Globus pallidus (tissue), 1 donor: Measurements from ENCODE around the gene IPO4.

Source experiments
- DNase-seq: peaks from one replicate; pipeline ENCODE4 v3.0.0-alpha.2; 2015; ENCODE audit warnings: low spot score

The IPO4 gene

DNA sequence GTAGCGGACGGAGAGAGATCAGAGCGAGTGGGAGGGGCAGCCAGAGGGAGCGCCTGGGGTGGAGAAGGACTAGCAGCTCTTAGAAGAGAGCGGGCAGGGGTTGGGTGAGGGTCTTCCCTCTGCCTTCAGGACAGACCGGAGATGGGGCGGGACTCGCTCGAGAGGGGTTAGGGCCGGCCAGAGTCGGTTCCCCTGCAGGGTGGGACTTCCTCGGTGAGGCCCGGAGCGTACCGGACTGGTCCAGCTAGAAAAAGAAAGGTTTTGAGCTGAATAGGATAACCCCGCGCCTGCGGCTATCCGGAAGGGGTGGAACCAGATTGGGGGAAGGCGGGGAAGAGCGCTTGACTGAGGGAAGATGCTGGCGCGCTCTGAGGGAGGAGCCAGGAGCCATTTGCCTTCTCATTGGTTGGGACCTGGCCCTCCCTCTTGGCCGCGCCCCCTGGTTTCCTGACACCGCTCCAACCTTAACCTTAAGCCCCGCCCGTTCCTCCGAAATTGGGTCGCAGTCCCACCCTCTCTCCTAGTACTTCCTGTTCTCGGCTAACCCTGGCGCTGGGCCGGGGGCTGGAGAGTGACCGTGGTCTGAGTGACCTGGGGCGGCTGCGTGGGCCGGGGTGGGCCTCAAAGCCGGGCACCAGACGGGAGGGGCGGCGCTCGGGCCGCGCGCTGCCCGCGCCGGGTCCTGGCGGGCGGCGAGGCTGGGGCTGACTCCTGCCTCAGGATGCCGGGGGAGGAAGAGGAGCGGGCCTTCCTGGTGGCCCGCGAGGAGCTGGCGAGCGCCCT is 41.4 kb downstream of the IPO4 start, which contains the start of gene RNF31:
Gene RNF31, plus strand, starts transcription at position 521 of the 783 bp plus-strand sequence. Its CDS starts 201 bp downstream, at position 722.
- DNase-seq: peak; percentile 99

GRCh38 chr14:24146453-24146977 is 42.1 kb downstream of the IPO4 start, which contains the start of gene PSME2:
PSME2 (minus strand) TSS chr14:24146610; CDS start chr14:24146581, 29 bp downstream.
- peak; percentile 88 for DNase-seq

DNA sequence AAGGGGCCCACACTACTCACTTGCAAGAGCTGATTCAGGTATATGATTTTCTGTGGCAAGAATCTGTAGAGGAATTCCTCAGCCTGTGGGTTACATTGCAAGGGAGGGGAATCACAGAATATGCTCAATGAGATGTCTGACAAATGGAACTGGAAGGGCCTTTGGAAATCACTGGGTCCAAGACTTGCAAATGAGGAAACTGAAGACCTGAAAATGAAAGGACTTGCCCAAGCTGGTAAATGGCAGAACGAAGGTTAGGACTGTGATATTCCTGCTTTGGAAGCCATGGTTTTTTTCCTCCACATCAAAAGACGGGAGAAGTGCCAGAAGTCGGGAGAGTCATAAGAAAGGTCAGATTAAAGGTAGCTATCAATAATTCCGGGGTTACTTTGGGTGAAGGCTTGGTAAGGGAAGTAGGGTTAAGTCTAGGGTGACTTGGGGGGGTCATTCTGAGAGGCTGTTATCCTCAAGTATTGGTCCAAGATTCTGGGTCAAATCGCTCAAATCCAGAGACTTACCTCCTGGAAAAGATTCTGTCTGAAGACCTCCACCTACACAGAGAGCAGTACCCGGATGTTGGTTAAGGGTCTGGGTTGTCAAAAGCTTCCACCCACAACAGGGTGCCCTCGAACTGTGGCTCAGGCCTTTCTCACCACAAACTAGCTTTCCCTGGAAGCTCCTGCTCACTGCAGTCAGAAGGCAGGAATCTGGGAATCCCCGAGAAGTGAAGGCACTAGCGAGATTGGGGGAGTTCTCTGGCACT is 42.7 kb downstream of the IPO4 start:
- DNase-seq: no peak

DNA sequence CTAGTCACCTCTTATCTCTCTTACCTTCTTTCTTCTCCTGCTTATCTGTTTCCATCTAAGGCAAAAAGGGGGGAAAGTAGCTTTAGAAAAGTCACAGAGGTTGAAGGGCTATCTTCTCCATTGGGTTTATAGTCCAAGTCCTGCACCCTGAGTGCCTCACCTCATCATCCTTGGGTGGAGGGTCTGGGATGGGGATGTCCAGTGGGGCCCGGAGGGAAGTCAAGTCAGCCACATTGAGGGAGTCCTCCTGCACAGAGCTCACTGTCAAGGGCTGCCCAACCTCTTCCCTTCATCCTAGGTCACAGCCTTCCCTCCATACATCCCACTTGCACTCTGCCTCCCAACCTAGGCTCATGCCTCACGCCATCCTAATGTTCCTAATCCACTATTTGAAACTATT is 43.4 kb downstream of the IPO4 start:
- no peak for DNase-seq

- no peak for DNase-seq
Observed at GRCh38 chr14:24144451-24144850, 44.2 kb downstream of the IPO4 start.

- DNase-seq: no peak
Observed at GRCh38 chr14:24143511-24143910, 45.1 kb downstream of the IPO4 start.

DNA sequence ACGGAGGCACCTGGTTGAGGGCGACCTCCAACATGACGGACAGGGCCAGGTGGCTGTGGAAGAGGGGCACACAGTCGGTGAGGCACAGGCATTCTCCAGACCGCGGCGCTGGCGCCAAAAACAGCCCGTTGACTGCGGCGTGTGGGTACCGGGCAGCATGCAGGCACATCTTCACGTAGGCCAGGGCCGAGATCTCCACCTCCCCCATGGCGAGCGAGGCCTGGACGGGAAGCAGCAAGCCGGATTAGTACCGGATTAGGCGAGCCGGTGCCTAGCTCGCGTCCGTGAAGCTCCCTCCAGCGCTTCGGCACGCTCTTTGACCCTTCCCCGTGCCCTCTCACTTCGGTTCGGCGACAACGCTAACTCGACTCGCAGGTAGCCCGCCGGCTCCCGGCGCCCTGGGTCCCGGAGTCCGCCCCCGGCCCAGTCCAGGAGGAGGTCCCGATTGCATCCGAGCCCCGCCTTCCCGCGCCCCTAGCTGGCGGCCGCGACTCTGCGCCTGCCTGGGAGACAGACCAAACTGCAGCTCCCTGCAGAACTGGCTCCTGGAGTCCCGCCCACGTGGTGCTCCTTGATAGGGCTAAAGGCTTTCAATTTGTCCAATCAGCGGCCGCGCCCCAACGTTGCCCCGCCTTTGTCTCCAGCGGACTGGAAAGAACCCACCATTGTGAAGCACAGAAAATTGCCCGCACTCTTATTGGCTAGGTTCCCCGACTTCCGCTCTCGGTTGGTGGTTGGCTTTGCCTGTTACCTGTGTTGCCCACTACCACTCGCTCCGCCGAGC is 47.3 kb downstream of the IPO4 start, which contains the start of gene EMC9:
Gene EMC9, minus strand, starts transcription at position 495 of the 784 bp plus-strand sequence. Its CDS starts 287 bp downstream, at position 208.
- DNase-seq: peak; percentile 99

GRCh38 chr14:24139272-24139934 is 49.2 kb downstream of the IPO4 start:
- no peak for DNase-seq

DNA sequence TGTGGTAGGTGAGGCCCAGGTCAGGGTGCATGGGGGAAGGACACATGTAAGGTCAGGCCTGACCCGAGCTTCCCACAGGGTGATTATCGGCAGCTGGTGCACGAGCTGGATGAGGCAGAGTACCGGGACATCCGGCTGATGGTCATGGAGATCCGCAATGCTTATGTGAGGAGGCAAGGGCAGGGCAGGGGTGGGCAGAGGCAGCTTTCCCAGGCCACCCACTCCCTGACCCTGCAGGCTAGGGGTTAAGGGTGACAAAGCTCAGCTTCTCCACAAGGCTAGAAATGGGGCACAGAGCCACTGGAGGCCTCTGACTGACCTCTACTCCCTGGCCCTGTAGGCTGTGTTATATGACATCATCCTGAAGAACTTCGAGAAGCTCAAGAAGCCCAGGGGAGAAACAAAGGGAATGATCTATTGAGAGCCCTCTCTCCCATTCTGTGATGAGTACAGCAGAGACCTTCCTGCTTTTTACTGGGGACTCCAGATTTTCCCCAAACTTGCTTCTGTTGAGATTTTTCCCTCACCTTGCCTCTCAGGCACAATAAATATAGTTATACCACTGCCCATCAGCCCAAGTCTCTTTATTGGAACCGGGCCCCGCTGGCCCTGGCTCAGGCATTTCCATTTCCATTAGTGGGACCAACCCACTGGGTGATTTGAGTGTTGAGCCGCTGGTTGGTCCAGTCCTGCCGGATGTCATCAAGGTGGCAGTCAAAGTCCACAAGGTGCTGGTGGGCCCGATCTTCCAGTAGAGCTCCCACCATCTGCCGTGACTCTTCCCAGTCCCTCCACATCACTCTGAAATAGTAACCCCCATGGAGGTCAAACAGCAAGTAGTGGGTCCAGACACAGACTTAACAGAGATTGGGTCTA is 50.0 kb downstream of the IPO4 start:
- DNase-seq: no peak

- DNase-seq: no peak
Observed at GRCh38 chr14:24137529-24138395, 50.9 kb downstream of the IPO4 start.

- DNase-seq: no peak
Observed at GRCh38 chr14:24136684-24137528, 51.7 kb downstream of the IPO4 start.

GRCh38 chr14:24135834-24136683 is 52.6 kb downstream of the IPO4 start, which contains the start of gene PSME1:
PSME1 (plus strand) TSS chr14:24136194; CDS start chr14:24136263, 69 bp downstream.
- peak; percentile 91 for DNase-seq

DNA sequence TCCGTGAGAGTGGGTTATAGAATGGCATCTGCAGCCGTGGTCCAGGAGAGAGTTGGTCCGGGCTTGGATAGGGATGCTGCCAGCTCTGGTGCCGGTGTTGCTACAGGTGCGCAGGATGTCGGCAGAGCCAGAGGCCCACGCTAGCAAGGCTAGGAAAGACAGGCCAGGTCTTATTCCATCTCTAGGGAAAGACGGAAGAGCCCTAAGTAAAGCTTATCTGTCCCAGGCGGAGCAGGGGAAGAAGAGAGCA is 53.1 kb downstream of the IPO4 start:
- DNase-seq: no peak

GRCh38 chr14:24133735-24134134 is 54.9 kb downstream of the IPO4 start:
- DNase-seq: no peak

- no peak for DNase-seq
Observed at GRCh38 chr14:24132976-24133375, 55.6 kb downstream of the IPO4 start.

- DNase-seq: no peak
Observed at GRCh38 chr14:24132061-24132685, 56.4 kb downstream of the IPO4 start.

DNA sequence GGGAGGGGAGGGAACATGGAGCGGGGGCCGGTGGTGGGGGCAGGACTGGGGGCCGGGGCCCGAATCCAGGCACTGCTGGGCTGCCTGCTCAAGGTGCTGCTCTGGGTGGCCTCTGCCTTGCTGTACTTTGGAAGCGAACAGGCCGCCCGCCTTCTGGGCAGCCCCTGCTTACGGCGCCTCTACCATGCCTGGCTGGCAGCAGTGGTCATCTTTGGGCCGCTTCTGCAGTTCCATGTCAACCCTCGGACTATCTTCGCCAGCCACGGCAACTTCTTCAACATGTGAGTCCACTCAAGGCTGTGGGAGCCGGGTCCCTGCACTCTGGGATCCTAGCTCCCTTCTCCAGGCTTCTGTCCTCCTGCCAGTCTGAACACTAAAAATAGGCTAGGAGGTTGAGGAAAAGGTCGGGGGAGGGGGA is 57.1 kb downstream of the IPO4 start:
- no peak for DNase-seq
